Prostate gland (tissue), 2 donors: ENCODE data around the gene GALT.

ENCODE experiments used
- CTCF ChIP-seq, 4 experiments: fragments of 200-600 bp in 2 of 4; fragments of 450-650 bp in 2 of 4; sonication (generic) in 2 of 4; IDR thresholded peaks; 1 replicate in 3 of 4; 2 replicates in 1 of 4; pipeline ENCODE4 v1.5.1; 2016 to 2019; ENCODE audit warnings: antibody characterized with exemption in 4 of 4, mild to moderate bottlenecking in 2 of 4, moderate library complexity in 2 of 4
- POLR2A ChIP-seq: fragments of 450-650 bp; IDR thresholded peaks from one replicate; pipeline ENCODE4 v1.6.1; 2016; ENCODE audit warnings: antibody characterized with exemption, mild to moderate bottlenecking

GRCh38 chr9:34655394-34655793 is 8.9 kb downstream of the GALT start:
- TF ChIP-seq CTCF (IDR thresholded peaks at IDR 0.05), result no peak
- TF ChIP-seq POLR2A, result no peak
